HFF-Myc (cell line): Measurements from ENCODE around the gene STK40.

ENCODE experiments used
- DNase-seq: peaks from one replicate; pipeline ENCODE4 v3.0.0-alpha.2; 2011; ENCODE audit warnings: low read depth; ENCODE audit errors: extremely low read depth
- H3K4me3 ChIP-seq: replicated peaks from 2 replicates; pipeline ENCODE4 v1.5.1; 2011; ENCODE audit warnings: low read depth, mild to moderate bottlenecking, control low read depth, low read length
- TF ChIP-seq, protein P1 (sequence below): IDR thresholded peaks from 2 replicates; pipeline ENCODE4 v1.5.1; 2012; ENCODE audit warnings: mild to moderate bottlenecking, low read depth, low read length, control low read depth; ENCODE audit errors: missing control alignments

The STK40 gene

DNA sequence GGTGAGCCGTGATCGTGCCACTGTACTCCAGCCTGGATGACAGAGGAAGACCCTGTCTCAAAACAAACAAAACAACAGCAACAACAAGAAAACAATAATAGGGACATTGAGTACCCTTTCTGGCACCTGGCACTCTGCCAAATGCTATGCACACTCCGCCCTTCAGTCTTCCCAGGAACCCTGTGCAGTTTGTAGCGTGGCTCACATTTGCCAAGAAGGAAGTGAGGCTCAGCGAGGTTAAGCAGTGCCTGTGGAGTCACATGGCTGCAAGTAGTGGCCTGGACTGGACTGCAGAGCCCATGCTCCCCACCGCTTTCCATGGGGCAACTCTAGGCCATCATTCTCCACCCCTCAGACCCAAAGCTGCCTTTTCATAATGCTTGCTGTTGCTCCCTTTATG is 57.0 kb downstream of the STK40 start:
- no peak overlapping the region for H3K4me3 ChIP-seq
- TF ChIP-seq, protein P1, sequence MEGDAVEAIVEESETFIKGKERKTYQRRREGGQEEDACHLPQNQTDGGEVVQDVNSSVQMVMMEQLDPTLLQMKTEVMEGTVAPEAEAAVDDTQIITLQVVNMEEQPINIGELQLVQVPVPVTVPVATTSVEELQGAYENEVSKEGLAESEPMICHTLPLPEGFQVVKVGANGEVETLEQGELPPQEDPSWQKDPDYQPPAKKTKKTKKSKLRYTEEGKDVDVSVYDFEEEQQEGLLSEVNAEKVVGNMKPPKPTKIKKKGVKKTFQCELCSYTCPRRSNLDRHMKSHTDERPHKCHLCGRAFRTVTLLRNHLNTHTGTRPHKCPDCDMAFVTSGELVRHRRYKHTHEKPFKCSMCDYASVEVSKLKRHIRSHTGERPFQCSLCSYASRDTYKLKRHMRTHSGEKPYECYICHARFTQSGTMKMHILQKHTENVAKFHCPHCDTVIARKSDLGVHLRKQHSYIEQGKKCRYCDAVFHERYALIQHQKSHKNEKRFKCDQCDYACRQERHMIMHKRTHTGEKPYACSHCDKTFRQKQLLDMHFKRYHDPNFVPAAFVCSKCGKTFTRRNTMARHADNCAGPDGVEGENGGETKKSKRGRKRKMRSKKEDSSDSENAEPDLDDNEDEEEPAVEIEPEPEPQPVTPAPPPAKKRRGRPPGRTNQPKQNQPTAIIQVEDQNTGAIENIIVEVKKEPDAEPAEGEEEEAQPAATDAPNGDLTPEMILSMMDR: no peak
- DNase-seq: no peak

DNA sequence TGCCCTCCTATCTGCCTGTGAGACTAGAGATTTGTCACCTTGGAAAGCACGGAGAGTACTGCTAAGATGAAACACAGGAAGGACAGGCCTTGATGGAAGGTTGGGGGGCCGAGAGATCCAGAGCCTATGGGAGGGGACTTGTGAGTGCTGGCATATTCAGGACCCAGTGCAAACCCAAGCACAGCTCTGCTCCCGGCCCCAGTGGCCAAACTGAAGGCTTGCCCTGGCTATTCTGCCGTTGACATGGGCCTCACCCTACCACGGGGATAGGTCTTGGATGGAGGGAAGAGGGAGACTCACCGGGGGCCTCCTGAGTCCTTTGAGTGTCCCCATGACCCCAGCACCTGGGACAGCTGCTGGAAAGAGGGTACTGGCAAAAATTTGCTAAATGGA is 57.6 kb downstream of the STK40 start:
- H3K4me3 ChIP-seq: no peak overlapping the region
- TF ChIP-seq, protein P1: no peak
- no peak for DNase-seq

DNA sequence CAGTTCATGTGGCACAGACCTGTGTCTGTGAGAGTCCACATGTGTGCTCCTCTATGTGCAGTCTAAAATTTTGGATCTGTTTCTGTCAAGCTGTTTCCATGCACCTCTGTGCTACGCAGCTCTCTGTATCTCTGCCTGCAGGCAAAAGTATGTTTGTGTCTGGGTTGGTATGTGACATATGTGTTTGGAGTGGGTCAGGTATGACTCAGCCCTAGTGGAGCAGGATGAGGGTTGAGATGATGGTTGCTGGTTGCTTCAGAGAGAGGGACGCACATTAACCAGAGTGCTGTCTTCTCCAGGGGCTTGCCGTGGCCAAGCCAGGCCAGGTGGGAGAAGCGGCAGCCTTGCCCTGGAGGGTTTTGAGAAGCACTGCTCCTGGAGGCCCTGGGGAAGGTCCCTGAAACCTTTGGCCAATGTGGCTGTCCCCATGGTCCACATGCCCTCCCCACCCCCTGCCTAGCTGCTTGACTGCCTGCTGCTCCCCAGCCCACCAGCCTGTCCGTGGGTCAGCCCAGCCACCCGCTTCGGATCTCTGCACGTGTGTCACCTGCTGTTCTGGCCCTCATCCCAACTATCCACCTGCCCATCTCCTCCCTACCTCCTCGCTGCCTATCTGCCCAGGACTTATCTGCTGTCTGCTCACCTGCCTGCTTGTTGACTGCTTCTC is 58.2 kb downstream of the STK40 start:
- TF ChIP-seq, protein P1: no peak
- no peak overlapping the region for H3K4me3 ChIP-seq
- DNase-seq: no peak

DNA sequence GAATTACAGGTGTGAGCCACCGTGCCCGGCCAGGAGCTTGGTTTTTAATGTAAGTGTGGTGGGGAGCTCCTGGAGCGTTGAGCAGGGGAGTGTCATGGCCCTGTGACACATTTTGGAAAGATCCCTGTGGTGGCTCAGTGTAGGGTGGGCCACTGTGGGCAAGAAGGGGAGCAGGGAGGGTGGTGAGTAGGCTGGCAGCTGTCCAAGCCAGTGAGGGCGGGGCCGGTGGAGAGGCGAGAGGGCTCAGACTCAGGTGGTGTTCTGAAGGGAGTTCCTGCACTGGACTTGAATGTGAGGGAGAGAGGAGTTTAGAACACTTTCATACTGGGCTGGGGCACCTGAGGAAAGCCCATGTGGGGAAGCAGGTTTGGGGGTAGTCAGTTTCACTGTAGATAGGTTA is 59.2 kb downstream of the STK40 start:
- no peak for DNase-seq
- TF ChIP-seq, protein P1: no peak
- no peak overlapping the region for H3K4me3 ChIP-seq

DNA sequence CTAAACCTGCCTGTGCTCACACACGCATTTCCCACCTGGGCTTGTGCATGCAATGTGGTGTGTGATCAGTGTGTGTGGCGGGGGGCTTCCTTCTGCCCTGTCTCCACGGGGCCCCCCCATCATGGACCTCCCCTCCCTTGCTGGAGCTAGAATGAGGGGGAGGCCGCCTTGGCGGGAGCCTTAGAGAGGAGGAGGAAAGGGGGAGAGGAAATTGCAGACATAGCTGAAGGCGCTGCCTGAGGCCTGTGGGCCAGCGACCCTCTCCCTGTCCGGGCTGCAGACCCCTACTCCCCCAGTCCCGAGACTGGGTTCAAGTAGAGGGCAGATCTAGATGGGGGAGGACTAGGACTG is 61.4 kb downstream of the STK40 start:
- peak overlapping the region; percentile 76 for H3K4me3 ChIP-seq
- no peak for DNase-seq
- TF ChIP-seq, protein P1: no peak

DNA sequence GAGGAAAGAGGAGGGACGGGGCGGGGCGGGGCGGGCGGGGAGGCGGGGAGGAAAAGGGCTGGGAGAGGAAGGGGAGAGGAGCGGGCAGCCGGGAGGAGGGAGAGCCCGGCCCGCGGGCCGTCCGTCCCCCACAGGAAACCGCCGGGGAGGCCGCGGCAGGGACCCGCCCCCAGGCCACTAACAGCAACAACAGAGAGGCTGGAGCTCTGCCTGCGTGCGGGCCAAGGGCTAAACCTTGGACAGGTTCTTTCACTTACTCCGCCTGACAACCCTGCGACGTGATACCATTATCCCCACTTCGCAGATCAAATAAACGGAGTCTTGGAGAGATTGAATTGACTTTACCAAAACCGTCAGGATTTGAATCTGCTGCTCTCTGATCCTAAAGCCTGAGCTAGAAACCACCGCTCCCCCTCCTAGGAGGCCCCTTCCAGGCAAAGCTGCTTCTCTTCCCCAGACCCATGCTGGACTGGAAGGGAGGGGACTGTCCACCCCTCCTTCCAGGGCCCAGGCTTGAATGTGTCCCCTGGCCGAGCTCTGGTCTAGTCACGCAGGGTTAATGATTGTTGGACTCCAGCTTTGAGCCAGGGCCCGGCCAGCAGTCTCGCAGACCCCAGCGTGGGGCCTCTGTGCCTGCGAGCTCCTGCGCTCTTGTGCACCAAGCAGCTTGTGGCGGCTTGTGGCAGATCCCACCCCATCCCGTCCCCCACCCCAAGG is 61.9 kb downstream of the STK40 start, which contains the start of gene EVA1B:
Gene EVA1B, minus strand, starts transcription at position 10 of the 717 bp plus-strand sequence. CDS start 608 bp downstream, outside the sequence.
- DNase-seq: no peak
- peak within 1 kb of the TSS; percentile 76 for H3K4me3 ChIP-seq
- TF ChIP-seq, protein P1: no peak
